GM12875 (cell line): ENCODE measurements around the gene ATP2B2.

Experiments
- H3K4me3 ChIP-seq: one replicate; pipeline ENCODE4 v1.5.1; 2011; ENCODE audit warnings: low read depth, low read length, control low read depth
- TF ChIP-seq, protein P1 (sequence below): IDR thresholded peaks from 2 replicates; pipeline ENCODE4 v1.5.1; 2011; ENCODE audit warnings: low read depth, mild to moderate bottlenecking, control low read depth, inconsistent platforms, low read length, moderate library complexity, borderline replicate concordance; ENCODE audit not compliant: insufficient read depth

Gene ATP2B2

DNA sequence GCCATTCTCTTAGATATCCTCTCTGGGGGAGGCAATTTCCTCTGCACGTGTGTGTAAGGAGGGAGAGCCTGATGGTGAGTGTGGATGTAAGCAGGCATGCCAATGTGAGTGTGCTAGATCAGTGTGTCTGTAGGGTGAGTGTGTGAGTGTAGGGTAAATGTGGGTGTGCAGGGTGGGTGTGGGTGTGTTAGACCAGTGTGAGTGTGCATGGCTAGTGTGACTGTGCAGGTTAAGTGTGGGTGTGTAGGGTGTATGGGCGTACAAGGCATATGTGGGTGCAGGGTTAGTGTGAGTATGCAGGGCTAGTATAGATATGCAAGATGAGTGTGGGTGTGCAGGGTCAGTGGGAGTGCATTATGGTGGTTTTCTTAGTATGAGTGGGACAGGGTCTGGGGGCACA, 48.4 kb downstream of the ATP2B2 start:
- H3K4me3 ChIP-seq, result no peak overlapping the region
- TF ChIP-seq, protein P1, sequence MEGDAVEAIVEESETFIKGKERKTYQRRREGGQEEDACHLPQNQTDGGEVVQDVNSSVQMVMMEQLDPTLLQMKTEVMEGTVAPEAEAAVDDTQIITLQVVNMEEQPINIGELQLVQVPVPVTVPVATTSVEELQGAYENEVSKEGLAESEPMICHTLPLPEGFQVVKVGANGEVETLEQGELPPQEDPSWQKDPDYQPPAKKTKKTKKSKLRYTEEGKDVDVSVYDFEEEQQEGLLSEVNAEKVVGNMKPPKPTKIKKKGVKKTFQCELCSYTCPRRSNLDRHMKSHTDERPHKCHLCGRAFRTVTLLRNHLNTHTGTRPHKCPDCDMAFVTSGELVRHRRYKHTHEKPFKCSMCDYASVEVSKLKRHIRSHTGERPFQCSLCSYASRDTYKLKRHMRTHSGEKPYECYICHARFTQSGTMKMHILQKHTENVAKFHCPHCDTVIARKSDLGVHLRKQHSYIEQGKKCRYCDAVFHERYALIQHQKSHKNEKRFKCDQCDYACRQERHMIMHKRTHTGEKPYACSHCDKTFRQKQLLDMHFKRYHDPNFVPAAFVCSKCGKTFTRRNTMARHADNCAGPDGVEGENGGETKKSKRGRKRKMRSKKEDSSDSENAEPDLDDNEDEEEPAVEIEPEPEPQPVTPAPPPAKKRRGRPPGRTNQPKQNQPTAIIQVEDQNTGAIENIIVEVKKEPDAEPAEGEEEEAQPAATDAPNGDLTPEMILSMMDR, result no peak

- no peak overlapping the region for H3K4me3 ChIP-seq
- TF ChIP-seq, protein P1, result no peak
These were observed 49.9 kb downstream of the ATP2B2 start for GRCh38 chr3:10455545-10455914.

- TF ChIP-seq, protein P1, result no peak
- no peak overlapping the region for H3K4me3 ChIP-seq
These were observed 50.4 kb downstream of the ATP2B2 start for GRCh38 chr3:10454907-10455544.

DNA sequence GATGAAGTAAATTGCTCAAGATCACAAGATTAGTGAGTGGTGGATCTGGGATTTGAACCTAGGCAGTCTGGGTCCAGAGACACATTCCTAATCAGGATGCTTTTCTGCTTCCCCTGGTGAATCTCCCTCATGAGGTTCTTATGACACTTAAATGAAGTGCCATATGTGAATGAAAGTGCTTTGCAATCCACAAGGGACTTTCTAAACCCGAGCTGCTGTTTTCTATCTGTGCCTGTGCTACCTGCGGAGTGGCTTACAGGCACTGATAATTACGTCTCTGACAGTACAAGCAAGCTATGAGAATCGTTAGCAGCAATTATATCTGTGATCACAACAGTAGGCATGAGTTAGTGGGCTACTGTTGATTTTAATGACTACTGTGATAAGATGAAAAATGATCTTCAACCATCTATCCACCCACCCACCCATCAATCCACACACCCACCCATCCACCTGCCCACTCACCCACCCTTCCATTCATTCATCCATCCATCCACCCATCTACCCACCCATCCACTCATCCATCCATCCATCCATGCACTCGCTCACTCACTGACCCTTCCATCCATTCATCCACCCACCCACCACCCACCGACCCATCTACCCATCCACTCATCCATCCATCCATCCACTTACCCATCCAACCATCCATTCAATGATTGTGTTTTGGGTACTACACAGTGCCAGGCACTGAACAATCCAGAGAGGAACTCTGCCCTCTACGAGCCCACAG, 51.8 kb downstream of the ATP2B2 start:
- TF ChIP-seq, protein P1, result no peak
- H3K4me3 ChIP-seq, result no peak overlapping the region

- TF ChIP-seq, protein P1, result no peak
These were observed 54.6 kb downstream of the ATP2B2 start for GRCh38 chr3:10450494-10451440.

GRCh38 chr3:10449436-10449835, 56.0 kb downstream of the ATP2B2 start:
- no peak overlapping the region for H3K4me3 ChIP-seq
- TF ChIP-seq, protein P1, result no peak

More at GRCh38 chr3:10450494-10451440, 54.6 kb downstream of the ATP2B2 start:
- no peak overlapping the region for H3K4me3 ChIP-seq

GRCh38 chr3:10448544-10448943, 56.8 kb downstream of the ATP2B2 start:
- no peak overlapping the region for H3K4me3 ChIP-seq
- TF ChIP-seq, protein P1, result no peak
